Vagina (tissue), 2 donors: ENCODE measurements around the gene DSG1. TPM values are rescaled to one million over a fixed set of nuclear protein-coding genes. Genes with fewer than 3 reads are reported as not detected.

Source experiments
- DNase-seq, 2 donors: peaks; one replicate each; pipeline ENCODE4 v3.0.0-alpha.2; 2017; ENCODE audit errors: extremely low spot score in 2 of 2
- H3K27ac ChIP-seq: fragments of 200-600 bp; sonication (generic); one replicate; pipeline ENCODE4 v1.5.1; 2019
- H3K27me3 ChIP-seq: fragments of 200-600 bp; sonication (generic); one replicate; pipeline ENCODE4 v1.5.1; 2019
- H3K36me3 ChIP-seq, 2 donors: fragments of 200-600 bp; sonication (generic); one replicate each; pipeline ENCODE4 v1.5.1; 2017 to 2019
- H3K4me1 ChIP-seq: fragments of 200-600 bp; sonication (generic); one replicate; pipeline ENCODE4 v1.5.1; 2019
- H3K4me3 ChIP-seq, 2 donors: fragments of 200-600 bp; sonication (generic); 1 replicate in 1 of 2; 2 replicates in 1 of 2; pipeline ENCODE4 v1.5.1; 2016 to 2019
- H3K9me3 ChIP-seq: fragments of 200-600 bp; sonication (generic); one replicate; pipeline ENCODE4 v1.5.1; 2019
- CTCF ChIP-seq, 3 experiments: fragments of 450-650 bp in 2 of 3; fragments of 200-600 bp in 1 of 3; sonication (generic) in 1 of 3; IDR thresholded peaks; one replicate each; pipeline ENCODE4 v1.5.1; 2017 to 2019; ENCODE audit warnings: antibody characterized with exemption in 3 of 3, mild to moderate bottlenecking in 2 of 3, moderate library complexity in 2 of 3
- POLR2A ChIP-seq, 2 donors: fragments of 450-650 bp; IDR thresholded peaks; one replicate each; pipeline ENCODE4 v1.6.1; 2017; ENCODE audit warnings: antibody characterized with exemption in 2 of 2, mild to moderate bottlenecking in 2 of 2, moderate library complexity in 2 of 2
- POLR2AphosphoS5 ChIP-seq, 2 donors: sonication (generic); formaldehyde crosslinking; IDR thresholded peaks; one replicate each; pipeline ENCODE4 v1.9.0; 2017; ENCODE audit warnings: antibody characterized with exemption in 2 of 2, mild to moderate bottlenecking in 2 of 2, low read depth in 1 of 2; ENCODE audit not compliant: insufficient read depth in 1 of 2
- intact Hi-C: fragments of 100-400 bp; cut with DNase I; formaldehyde crosslinking; loops from one replicate; pipeline ENCODE4 v1.15.1; 2023
- total RNA-seq: library from RNA; depleted of rRNA; stranded (reverse); fragments of >200 nt; gene quantifications from one replicate; pipeline ENCODE4 v1.2.3, GENCODE V29; 2016

Gene DSG1
- total RNA-seq, 1 donor from 2014 or later, result 122 TPM

GRCh38 chr18:31398191-31398590 is 80.2 kb downstream of the DSG1 start:
- Histone ChIP-seq H3K27me3 (no peaks in the 10 kb centered on the region), H3K4me1 (no peaks in the 10 kb centered on the region), H3K9me3 (no peaks in the 10 kb centered on the region), H3K36me3 (no peaks in the 10 kb centered on the region), H3K27ac (no peak overlapping the region), H3K4me3 (no peak overlapping the region)
- DNase-seq, result no peak
- TF ChIP-seq POLR2A (IDR thresholded peaks at IDR 0.05) (no peak), POLR2AphosphoS5 (IDR thresholded peaks at IDR 0.05; ENCODE audit: insufficient read depth in 1 of 2, low read depth in 1 of 2) (no peak), CTCF (IDR thresholded peaks at IDR 0.05) (no peak)
- intact Hi-C loops, result no loop called here

GRCh38 chr18:31399306-31400032 is 81.5 kb downstream of the DSG1 start:
- H3K4me3 ChIP-seq, result no peak overlapping the region
- no peak overlapping the region for H3K27ac ChIP-seq
- H3K4me1 ChIP-seq, result no peaks in the 10 kb centered on the region
- DNase-seq, result no peak
- TF ChIP-seq POLR2AphosphoS5 (IDR thresholded peaks at IDR 0.05; ENCODE audit: insufficient read depth in 1 of 2, low read depth in 1 of 2), result no peak
- no peak for TF ChIP-seq CTCF (IDR thresholded peaks at IDR 0.05)
- TF ChIP-seq POLR2A (IDR thresholded peaks at IDR 0.05), result no peak
- H3K27me3 ChIP-seq, result no peaks in the 10 kb centered on the region
- H3K9me3 ChIP-seq, result no peaks in the 10 kb centered on the region
- intact Hi-C loops, result no loop called here
- no peaks in the 10 kb centered on the region for H3K36me3 ChIP-seq

DNA sequence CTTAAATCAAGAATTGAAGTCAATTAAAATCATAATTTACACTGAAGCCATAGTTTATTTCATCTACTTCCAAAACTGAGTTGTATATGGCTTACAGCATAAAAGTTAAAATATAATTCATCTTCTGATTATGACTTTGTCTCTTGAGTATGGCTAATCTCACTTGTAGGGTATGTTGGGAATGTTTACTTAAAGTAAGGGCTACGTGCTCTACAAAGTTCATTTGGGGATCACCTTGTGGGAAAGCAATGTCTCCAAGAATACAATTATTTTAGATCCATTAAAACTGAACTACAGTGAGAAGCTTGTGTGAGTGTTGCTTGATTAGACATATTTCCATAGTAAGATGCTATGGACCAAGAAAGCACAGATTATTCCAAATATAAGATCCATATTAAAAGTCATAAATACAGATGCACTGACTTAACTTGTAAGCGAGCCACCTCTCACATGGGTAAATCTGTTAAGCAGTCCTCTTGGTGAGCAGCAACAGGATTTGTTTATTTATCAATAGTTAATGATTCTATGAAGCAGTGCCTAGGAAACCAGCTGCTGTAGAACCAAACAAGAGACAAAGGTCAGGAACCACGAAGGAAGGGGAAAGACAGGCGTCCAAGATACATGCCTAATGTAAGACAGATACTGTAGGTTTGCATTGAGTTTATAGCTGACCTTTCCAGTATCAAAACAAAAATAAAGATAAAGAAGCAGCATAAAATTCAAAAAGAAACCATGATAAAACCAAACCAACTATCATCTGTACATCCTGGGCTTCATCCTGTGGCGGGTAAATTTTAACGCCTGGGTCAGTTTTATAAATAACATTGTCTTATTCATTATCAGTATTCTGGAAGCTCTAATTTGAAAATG is 83.4 kb downstream of the DSG1 start:
- Histone ChIP-seq H3K27ac (no peak overlapping the region), H3K4me3 (no peak overlapping the region), H3K36me3 (no peaks in the 10 kb centered on the region), H3K27me3 (no peaks in the 10 kb centered on the region), H3K9me3 (no peaks in the 10 kb centered on the region), H3K4me1 (no peaks in the 10 kb centered on the region)
- no peak for DNase-seq
- TF ChIP-seq CTCF (IDR thresholded peaks at IDR 0.05), result no peak
- no peak for TF ChIP-seq POLR2AphosphoS5 (IDR thresholded peaks at IDR 0.05; ENCODE audit: insufficient read depth in 1 of 2, low read depth in 1 of 2)
- intact Hi-C loops, result no loop called here

- TF ChIP-seq POLR2AphosphoS5 (IDR thresholded peaks at IDR 0.05; ENCODE audit: insufficient read depth in 1 of 2, low read depth in 1 of 2), result no peak
- no peak for TF ChIP-seq CTCF (IDR thresholded peaks at IDR 0.05)
- no peak for TF ChIP-seq POLR2A (IDR thresholded peaks at IDR 0.05)
- Histone ChIP-seq H3K4me1 (no peaks in the 10 kb centered on the region), H3K4me3 (no peak overlapping the region), H3K27ac (no peak overlapping the region), H3K27me3 (no peaks in the 10 kb centered on the region), H3K9me3 (no peaks in the 10 kb centered on the region), H3K36me3 (no peaks in the 10 kb centered on the region)
- DNase-seq, result no peak
- intact Hi-C loops, result no loop called here
These were observed 84.0 kb downstream of the DSG1 start for GRCh38 chr18:31402026-31402373.

DNA sequence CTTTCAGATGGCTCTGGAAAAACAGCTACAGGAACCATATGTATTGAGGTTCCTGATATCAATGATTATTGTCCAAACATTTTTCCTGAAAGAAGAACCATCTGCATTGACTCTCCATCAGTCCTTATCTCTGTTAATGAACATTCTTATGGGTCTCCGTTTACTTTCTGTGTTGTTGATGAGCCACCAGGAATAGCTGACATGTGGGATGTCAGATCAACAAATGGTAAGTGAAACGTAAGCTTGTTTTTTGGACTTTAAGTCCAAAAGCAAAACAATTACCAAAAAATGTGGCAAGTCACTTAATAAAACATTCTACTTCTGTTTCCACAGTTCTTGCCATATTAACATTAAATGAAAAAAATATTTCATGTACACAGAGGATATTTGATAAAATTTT is 85.4 kb downstream of the DSG1 start:
- Histone ChIP-seq H3K27me3 (no peaks in the 10 kb centered on the region), H3K4me3 (no peak overlapping the region), H3K9me3 (no peaks in the 10 kb centered on the region), H3K4me1 (no peaks in the 10 kb centered on the region), H3K36me3 (no peaks in the 10 kb centered on the region), H3K27ac (no peak overlapping the region)
- DNase-seq, result no peak
- TF ChIP-seq POLR2AphosphoS5 (IDR thresholded peaks at IDR 0.05; ENCODE audit: insufficient read depth in 1 of 2, low read depth in 1 of 2) (no peak), CTCF (IDR thresholded peaks at IDR 0.05) (no peak), POLR2A (IDR thresholded peaks at IDR 0.05) (no peak)
- intact Hi-C loops, result no loop called here
